ENCODE data around the gene FBXL13.
"Not testable (repeated sequence)": the region's sequence is repeated elsewhere in the genome, so short reads cannot be mapped to it uniquely, and the experiment has no call there.

FBXL13 gene

DNA sequence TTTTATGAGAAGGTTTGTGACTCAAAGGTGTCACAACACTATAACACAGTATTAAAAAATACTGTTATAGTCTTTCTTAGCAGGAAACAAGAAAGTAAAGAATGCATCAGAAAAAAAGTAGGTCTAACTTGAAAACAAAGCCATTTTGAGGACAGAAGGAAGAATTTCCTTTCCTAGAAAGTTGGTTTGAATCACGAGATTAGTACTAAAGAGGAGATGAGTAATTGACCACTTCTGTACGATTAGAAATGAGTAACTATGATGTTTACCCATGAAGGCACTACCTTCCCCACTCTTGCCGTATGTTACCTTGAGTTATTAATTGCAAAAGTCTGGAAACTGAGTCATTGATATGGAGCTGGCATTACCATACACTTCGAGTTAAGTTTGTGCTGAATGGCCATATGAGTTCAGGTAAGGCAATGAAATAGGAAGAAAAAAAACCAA is 260.5 kb downstream of the FBXL13 start:
- ChIA-PET CTCF (no interaction called here), POLR2A (ENCODE audit: low non-redundant PET) (no interaction called here)
- TF ChIP-seq, protein P1, sequence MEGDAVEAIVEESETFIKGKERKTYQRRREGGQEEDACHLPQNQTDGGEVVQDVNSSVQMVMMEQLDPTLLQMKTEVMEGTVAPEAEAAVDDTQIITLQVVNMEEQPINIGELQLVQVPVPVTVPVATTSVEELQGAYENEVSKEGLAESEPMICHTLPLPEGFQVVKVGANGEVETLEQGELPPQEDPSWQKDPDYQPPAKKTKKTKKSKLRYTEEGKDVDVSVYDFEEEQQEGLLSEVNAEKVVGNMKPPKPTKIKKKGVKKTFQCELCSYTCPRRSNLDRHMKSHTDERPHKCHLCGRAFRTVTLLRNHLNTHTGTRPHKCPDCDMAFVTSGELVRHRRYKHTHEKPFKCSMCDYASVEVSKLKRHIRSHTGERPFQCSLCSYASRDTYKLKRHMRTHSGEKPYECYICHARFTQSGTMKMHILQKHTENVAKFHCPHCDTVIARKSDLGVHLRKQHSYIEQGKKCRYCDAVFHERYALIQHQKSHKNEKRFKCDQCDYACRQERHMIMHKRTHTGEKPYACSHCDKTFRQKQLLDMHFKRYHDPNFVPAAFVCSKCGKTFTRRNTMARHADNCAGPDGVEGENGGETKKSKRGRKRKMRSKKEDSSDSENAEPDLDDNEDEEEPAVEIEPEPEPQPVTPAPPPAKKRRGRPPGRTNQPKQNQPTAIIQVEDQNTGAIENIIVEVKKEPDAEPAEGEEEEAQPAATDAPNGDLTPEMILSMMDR (conservative IDR thresholded peaks at IDR 0.05; ENCODE audit: low read depth), result no peak
- H3K27ac ChIP-seq, result no peak overlapping the region
- DNase-seq (ENCODE audit: low spot score), result peak; percentile 82

DNA sequence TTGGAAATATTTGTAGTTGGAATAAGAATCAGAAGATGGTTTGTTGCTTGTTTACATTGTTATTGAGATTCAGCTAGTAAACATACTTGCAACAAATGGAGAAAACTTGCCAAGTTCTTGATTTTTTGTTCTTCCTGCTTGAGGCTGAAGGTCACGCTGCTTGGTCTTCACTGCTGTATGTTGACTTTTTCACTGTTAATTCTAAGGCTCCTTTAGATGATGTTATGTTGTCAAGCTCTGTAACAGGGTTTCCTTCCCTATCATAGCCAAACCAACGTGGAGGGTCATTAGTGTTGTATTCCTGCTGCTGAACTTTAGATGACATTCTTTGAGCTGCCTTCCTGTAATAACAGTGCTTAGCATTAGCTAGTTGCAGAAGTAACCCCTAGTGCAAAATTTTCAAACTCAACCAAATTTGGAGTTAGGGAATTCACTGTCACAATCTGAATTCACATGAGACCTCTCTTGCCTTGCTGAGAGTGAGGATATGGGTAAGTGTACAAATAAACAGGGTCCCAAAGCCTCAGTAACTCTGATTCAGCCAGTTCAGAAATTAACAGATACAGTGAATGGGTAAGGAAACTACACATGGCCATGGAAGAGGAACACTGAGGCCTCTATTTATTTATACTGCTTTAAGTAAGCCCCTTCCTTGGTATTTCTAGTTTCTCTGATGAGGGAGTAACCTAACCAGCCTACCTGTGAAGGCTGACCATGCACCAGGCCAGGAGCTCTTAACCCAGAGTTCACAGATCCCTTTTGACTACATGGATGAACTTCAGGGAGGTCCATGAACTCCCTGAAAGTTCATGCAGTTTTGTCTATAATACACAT is 261.2 kb downstream of the FBXL13 start:
- CTCF ChIA-PET, result no interaction called here
- H3K27ac ChIP-seq, result no peak overlapping the region
- POLR2A ChIA-PET (ENCODE audit: low non-redundant PET), result no interaction called here
- peak; percentile 2 for DNase-seq (ENCODE audit: low spot score)
- TF ChIP-seq, protein P1 (conservative IDR thresholded peaks at IDR 0.05; ENCODE audit: low read depth), result no peak

DNA sequence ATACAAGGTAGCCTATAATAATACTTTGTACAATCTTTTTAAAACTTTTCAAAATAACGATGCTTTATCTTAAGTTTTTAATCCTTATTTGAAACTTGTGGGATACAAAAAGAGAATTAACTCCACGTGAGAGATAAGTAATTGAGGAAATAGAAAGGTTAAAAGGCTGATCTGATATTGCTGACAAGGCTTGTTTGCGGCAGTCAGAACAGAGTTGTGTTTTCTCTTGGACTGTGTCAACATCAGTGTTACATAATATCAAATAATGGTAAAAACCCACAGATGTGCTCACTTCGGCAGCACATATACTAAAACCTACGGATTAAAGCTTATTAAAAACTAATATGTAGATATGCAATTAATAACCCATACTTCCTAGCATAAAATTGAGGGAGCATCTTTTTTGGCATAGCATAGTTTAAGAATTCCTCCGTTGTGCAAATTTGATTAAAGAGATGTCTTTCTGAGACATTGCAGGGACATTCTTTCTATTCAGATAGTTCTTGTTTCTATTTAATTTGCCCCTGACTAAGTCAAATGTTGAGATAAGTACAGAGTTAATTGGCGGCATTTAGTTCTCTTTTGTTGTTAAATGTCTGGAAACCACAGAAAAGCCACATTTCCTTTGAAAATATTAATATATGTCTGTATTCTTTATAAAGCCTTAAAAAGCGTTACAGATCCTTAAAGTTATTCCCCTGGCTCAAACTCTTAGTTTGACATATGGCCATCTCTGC is 262.5 kb downstream of the FBXL13 start:
- TF ChIP-seq, protein P1 (conservative IDR thresholded peaks at IDR 0.05; ENCODE audit: low read depth), result no peak
- DNase-seq (ENCODE audit: low spot score), result no peak
- POLR2A ChIA-PET (ENCODE audit: low non-redundant PET), result no interaction called here
- CTCF ChIA-PET, result no interaction called here
- no peak overlapping the region for H3K27ac ChIP-seq

DNA sequence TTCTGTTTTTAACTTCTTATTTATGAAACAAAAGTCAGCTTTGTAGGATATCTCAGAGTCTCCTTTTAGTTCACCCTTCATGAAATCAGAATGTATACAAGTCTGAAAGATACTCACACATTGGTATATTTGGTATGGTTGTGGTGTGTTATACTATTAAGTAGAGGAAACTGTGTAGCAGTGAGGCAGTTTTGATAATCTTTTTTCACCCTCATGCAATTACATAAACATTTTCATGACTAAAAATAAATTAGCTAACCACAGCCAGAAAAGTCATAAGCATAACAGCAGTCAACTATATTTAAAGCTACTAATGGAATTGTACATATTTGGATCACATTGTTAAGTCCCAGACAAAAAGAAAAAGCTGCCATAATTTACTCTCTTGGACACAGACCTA is 263.7 kb downstream of the FBXL13 start:
- CTCF ChIA-PET, result interaction anchor here (0.6 kb wide), 1 partner anchor 16 kb away, joined by 3 read pairs; no protein-coding TSS in a partner anchor
- TF ChIP-seq, protein P1 (conservative IDR thresholded peaks at IDR 0.05; ENCODE audit: low read depth), result no peak
- DNase-seq (ENCODE audit: low spot score), result no peak
- H3K27ac ChIP-seq, result no peak overlapping the region
- POLR2A ChIA-PET (ENCODE audit: low non-redundant PET), result no interaction called here

DNA sequence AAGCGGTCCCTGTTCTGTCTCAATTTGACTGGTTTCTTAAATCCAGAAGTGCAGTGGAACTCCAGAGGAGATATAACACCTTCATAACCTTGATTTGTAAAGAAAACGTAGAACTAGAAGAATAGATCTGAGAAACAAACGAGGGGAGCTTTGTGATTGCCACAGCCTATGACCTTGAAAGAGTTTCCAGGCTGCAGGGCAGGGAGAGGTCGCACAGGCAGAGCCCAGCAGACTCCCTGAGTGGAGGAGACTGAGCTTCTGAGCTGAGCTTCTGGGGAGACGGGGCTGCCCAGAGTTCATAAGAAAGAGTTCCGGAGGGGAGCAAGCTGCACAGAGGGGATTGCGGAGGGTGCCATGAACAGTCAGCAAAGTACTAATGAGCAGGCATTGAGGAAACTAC is 268.0 kb downstream of the FBXL13 start:
- no peak for DNase-seq (ENCODE audit: low spot score)
- CTCF ChIA-PET, result interaction anchor here (0.8 kb wide), 1 partner anchor 15 kb away, joined by 3 read pairs; no protein-coding TSS in a partner anchor
- POLR2A ChIA-PET (ENCODE audit: low non-redundant PET), result no interaction called here
- H3K27ac ChIP-seq, result no peak overlapping the region
- TF ChIP-seq, protein P1 (conservative IDR thresholded peaks at IDR 0.05; ENCODE audit: low read depth), result no peak

DNA sequence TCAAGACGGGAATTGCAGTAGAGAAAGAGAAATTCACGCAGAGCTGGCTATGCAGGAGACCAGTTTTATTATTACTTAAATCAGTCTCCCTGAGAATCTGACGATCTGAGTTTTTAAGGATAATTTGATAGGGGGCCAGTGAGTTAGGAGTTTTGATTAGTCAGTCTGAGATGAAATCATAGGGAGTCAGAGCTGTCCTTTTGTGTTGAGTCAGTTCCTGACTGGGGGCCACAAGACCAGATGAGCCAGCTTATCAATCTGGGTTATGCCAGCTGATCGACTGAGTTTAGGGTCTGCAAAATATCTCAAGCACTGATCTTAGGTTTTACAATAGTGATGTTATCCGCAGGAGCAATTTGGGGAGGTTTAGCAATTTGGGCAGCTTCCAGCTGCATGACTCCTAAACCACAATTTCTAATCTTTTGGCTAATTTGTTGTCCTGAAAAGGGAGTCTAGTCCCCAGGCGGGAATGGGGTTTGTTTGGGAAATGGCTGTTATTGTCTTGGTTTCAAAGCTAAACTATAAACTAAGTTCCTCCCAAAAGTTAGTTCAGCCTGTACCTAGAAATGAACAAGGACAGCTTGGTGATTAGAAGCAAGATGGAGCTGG is 278.5 kb downstream of the FBXL13 start:
- CTCF ChIA-PET; DNase-seq (ENCODE audit: low spot score); POLR2A ChIA-PET (ENCODE audit: low non-redundant PET): not testable (repeated sequence)

DNA sequence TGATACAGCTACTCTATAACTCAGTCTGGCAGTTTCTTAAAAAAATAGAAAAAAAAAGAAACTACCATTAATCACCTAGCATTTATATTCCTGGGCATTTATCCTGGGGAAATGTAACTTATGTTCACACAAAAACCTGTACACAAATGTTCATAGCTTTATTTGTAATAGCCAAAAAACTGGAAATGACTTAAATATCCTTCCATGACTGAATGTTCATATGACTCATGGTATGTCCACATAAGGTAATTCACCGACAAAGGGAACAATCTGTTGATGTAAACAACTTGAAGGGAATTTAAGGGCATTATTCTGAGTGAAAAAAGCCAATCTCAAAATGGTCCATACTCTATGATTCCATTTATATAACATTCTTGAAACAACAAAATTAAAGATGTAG is 280.0 kb downstream of the FBXL13 start:
- DNase-seq (ENCODE audit: low spot score); POLR2A ChIA-PET (ENCODE audit: low non-redundant PET); CTCF ChIA-PET; H3K27ac ChIP-seq: not testable (repeated sequence)

More for the DNA sequence above, 278.5 kb downstream of the FBXL13 start:
- not testable (repeated sequence) for H3K27ac ChIP-seq

DNA sequence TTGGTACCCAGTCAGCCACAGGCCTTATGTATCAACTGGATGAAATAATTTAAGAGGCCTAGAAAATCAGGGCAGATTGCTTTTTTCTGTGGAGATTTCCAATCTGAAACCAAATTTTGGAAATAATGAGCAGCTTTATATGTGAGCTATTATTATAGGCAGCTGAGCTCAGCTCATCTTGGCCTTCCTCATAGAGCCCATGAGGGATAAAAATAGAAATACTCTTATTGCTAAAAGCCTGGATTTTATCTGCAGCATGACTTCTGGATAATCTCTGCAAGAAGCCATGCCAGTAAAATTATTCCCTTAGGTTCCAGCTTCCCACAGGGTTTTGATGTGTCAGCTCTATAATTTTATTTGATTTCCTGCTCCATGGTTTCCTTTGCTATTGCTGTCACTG is 282.8 kb downstream of the FBXL13 start:
- H3K27ac ChIP-seq; CTCF ChIA-PET; POLR2A ChIA-PET (ENCODE audit: low non-redundant PET); DNase-seq (ENCODE audit: low spot score): not testable (repeated sequence)

DNA sequence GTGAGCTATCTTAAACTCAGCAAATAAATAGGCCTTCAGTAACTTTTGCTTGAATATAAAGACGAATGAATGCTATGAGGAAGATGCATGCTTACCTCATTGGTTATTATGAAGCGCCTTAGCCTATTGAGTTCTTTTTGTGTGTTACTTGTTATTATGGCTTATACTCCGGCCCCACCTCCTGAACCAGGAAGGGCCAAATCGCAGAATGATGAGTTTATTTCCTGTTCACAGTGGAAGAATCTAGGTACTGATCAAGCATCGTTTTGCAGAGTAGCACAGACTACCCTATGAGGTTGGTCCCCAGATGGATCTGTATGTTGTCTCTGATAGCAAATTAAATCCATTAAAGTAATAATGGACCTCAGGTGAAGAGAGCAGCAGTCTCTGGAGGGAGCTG is 283.2 kb downstream of the FBXL13 start:
- CTCF ChIA-PET; DNase-seq (ENCODE audit: low spot score); POLR2A ChIA-PET (ENCODE audit: low non-redundant PET); H3K27ac ChIP-seq: not testable (repeated sequence)

DNA sequence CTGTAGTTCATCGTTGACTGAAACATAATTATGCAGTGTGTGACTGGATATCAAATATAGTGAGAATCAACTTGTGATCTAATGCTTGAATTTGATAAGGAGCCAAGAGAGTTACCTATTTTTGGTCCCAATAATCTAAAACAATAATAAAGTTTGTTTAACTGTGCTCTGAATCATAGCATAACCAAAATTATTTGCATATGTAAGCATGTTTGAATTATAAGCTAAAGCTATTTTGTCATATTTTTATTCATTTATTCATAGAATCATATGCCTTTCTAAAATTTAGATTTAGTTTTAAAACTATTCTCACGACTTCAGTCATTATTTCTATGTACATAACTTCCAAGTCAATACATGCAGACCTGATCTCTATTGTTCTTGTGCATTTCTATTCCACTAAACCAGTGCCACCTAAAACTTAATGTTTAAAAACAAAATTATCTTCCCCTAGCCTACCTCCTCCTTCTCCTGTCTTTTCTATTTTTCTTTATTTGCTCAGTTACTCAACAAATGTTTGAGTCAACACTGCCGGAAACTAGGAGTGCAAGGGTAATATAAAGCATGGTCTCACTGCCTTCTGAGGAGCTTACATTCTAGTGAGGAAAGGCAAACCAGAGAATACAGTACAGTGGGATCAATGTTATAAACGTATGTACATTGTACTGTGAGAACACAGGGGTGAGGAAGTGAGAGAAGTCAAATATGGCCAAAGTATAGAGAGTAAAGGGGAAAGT is 284.1 kb downstream of the FBXL13 start:
- DNase-seq (ENCODE audit: low spot score); POLR2A ChIA-PET (ENCODE audit: low non-redundant PET); CTCF ChIA-PET; H3K27ac ChIP-seq: not testable (repeated sequence)

All from RWPE1 (cell line).